ENCODE data around the gene AIF1L.
"Not testable (repeated sequence)": the region's sequence is repeated elsewhere in the genome, so short reads cannot be mapped to it uniquely, and the experiment has no call there.

The AIF1L gene

DNA sequence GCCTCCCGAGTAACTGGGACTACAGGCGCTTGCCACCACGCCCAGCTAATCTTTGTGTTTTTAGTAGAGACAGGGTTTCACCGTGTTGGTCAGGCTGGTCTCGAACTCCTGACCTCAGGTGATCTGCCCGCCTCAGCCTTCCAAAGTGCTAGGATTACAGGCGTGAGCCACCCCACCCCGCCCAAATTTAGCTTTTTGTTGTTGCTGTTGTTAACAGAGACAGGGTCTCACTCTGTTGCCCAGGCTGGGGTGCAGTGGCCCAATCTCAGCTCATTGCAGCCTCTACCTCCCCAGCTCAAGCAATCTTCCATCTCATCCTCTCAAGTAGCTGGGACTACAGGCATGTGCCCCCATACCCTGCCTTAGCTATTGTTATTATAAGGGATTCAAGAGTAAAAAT is 3.5 kb downstream of the AIF1L start:
- not testable (repeated sequence) for DNase-seq

DNA sequence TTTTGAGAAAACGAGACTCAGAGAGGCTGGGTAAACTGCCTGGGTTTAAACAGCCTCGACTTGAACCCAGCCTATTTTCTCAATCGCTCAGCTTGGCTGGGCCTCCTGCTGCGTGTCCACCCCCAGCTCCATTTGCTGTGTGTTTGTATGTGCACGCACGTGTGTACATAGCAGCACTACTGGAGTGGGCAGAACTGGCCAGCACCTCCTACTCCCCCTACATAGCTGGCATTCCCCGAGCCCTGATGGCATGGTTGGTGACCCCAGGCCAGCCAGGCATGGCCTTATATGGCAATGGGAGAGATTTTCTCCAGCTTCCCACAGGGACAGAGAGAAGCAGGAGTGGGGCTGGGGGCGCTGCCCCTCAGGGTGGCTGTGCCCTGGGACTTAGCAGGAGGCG is 4.1 kb downstream of the AIF1L start:
- no peak for DNase-seq

DNA sequence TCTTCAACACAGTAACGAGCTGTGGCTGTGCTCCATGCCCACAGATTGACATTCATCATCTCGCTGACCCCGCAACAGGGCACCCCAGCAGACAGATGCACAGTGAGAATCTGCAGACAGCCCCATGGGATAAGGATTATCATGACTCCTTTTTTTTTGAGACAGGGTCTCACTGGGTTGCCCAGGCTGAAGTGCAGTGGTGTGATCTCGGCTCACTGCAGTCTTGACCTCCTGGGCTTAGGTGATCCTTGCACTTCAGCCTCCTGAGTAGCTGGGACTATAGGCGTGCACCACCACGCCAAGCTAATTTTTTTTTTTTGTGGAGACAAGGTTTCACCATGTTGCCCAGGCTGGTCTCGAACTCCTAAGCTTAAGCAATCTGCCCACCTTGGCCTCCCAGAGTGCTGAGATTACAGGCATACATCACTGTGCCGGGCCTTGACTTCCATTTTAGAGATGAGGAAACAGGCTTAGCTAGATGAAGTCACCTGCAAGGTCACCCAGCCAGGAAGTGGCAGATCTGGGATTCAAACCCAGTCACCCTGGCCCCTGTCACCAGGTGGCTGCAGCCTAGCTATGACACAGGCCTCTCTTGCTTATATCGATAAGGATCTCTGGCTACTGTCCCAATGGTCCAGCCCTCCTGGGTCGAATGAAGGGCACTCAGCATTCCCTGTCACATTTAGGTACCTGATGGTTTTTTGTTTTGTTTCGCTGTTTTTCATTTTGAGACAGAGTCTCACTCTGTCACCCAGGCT is 5.1 kb downstream of the AIF1L start:
- DNase-seq, result no peak

DNA sequence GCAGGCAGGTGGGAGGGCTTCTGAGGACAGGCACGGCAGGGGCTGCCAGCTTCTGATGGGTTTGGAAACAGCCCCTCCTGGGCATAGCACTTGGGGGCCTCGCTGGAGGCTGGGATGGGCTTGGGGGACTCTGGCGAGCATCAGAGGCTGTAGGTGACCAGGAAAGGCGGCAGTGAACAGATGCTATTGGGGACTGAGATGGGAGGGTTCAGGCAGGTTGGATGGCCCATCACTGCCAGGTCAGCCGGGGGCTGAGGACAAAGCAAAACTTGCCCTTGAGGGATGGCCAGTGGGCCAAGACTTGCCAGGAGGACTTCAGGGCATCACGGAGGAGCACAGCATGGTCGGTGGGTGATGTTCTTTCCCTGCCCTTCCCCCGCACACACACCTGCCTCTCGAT is 6.7 kb downstream of the AIF1L start:
- no peak for DNase-seq

DNA sequence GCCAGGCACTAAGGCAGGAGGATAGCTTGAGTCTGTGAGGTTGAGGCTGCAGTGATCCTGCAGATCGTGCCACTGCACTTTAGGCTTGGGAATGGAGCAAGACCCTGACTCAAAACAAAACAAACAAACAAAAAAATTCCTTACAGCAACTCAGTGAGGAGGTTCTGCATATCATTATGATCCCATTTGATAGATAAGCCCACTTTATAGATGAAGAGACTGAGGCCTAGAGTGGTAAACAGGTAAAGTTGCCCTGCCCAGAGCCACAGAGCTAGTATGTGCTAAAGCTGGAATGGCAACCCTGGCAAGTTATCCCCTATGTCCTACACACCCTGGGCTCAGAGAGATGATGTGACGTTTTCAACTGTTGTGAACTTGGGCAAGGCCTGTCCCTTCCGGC is 7.2 kb downstream of the AIF1L start:
- DNase-seq, result no peak

DNA sequence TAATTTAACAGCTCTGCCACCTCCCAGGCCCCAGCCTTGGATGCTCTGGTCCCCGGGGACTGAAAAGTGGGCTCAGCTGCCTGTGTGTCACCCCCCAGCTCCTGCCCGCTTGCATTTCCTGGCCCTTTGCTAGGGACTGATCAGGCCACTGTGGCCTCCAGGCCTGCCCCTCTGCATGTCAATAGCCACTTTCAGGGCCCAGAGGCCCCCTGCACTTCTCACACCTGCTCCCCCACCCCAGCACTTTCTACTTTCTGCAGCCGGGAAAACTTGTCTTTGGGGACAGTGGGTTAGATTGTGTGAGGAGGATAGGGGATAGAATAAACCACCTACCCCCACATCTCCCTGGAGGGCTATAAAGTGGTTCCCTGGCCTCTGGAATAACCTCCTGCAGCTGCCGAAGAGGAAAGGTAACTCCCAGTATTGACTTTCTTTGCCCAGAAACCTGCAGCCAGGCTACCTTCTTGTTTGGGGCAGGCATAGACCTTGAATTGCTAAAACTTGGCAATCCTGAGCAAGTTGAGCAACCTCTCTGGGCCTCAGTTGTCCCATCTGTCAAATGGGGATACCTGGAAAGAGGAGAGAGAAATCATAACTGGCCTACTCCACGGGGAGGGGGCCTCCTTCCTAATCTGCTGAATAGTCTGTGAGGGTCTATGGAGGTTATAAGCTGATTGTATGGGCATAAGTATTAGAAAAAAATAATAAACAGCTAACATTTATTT is 7.8 kb downstream of the AIF1L start:
- DNase-seq, result no peak

DNA sequence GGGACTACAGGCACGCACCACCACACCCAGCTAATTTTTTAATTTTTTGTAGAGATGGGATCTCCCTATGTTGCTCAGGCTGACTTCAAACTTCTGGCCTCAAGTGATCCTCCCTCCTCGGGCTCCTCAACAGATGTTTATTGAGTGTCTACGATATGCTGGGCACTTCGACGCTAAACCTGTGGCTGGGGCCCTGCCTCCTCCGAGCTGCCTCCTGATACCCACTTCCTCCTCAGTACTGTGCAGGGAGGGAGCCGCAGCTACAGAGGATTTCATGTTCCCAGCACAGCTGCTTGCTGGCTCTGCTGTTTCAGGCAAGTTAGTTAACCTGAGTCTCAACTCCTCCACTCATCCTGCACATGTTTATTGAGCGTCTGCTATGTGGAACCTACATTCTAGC is 9.6 kb downstream of the AIF1L start:
- DNase-seq, result no peak

DNA sequence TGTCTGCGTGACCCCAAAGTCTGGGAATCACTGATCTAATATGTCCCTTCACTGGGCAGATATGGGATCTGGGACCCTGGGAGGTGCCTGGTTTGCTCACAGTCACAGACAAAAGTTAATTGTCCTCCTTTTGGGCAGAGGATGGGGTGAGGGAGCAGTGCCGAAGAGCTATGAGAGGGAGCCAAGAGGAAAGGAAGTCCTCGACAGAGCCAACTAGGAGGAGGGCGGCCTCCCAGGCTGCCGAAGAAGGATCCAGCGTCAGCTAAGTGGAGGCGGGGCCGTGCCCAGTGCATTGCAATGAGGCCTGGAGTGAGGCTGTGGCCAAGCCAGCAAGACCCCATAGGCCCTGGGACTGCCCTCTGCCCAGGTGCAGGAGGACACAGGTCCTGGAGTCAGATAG is 11.4 kb downstream of the AIF1L start:
- no peak for DNase-seq

DNA sequence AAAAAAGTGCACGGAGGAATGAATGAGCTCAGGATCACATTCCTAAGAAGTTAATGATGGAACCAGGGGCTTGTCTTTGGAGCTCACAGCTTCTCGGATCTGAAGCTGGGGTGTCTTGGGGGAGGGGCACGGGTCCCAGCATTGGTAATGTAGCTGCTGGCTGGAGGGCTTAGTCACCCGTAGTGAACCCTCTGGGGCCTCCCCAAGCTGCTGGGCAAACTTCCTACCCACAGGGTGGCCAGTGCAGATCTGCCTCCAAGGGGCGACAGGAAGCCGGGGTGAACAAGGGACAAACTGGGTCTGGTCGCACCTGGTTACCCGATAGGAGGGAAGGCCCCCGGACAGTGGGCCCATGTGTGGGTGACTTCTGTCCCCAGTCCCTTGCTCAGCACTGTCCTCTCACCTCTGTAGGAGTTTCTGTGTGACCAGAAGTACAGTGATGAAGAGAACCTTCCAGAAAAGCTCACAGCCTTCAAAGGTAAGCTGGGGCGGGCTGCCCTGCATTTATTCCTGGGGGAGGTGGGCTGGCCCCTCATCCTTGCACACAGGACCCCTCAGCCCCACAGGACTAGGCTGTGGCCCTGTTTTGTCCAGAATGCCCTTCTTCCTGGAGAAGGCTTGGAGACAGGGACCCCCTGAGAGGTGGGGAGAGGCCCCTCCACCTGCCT is 15.0 kb downstream of the AIF1L start:
- DNase-seq, result no peak

DNA sequence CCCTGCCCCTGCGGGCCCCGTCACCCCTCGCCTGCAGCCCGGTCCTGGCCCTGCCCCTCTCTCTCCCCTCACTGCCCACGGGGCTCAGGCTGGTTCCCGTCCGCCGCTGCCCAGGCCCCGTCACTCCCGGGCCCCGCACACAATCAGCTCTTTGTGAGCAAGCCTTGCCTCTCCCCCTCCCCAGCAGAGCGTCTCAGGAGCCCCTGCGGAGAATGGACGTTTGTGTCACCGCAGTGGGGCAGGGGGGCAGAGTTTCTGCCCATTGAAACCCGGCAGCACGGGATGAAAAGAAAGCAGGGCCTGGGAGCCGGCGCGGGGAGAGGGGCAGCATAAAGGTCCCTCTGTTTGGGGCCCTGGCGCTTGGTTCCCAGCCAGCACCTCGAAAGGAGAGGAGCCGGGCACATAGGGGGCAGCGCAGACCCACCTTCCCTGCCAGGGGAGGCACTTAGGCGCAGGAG is 15.6 kb downstream of the AIF1L start:
- DNase-seq, result no peak

DNA sequence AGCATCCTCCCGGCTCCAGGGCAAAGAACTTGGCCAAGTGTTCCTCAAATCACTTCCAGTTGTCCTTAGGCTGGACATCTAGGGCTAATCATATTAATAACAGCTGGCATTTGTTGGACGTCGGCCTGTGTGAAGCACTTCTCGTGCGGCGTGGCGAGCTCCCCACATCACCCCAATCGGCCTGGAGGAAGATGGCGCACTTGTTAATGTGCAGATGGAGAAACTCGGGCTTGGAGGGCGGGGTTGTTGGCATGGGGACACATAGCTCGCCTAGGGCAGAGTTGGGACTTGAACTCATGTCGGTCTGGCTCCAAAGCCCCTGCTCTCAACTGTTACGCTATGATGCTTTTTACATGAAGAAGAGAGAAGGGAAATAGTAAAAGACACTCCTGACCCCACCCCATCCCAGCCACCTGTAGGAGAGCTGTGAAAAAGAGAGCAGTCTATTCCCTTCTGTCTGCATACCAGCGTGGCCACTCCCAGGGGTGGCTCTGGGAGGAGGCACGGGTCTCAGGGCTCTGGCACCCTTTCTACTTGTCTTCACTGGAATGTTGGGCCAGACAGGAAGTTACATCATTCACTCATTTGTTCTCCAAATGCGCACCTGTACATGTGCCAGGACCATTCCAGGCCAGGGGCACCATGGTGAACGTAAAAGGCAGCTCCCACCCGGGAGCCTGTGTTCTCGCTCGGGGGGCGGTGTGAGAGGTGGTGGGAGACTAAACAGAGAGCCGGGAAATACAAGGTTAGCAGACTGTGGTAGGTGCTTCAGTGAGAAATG is 16.2 kb downstream of the AIF1L start:
- DNase-seq, result no peak

DNA sequence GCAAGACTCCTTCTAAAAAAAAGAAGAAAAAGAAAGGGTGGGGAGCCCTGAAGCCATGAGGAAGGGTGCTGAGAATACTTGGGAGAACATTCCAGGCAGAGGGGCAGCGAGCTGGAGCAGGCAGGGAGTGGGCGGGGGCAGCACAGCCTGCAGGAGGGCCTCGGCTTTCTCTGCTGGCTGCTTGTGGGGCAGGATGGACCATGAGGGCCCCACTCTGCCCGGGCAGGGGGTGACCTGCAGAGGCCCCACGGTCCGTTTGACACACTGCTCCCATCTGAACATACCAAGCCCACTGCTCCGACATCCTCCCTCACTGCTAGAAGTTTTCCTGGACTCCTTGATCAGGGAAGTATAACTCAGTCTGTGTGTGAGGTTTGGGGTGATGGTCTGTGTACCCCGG is 17.3 kb downstream of the AIF1L start:
- no peak for DNase-seq

DNA sequence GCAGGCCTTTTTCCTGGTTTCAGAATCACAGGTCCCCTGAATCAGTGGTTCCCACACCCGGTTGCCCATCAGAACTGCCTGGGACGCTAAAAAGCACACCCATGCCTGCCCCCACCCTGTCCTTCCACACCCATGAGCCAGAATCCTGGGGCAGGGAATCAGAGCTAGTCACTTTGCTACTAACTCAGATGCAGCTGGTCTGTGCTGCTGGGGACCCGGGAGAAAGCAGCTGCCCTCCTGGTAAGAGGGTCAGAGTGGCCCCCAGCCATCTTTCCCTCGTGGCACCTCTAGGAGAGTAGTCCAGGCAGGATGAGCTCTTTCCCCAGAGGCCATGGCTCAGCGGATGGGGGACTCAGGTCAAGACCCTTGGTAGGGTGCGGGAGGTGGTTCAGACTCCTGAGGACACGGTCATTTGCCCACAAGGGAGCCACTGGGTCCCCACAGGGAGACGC is 17.8 kb downstream of the AIF1L start:
- DNase-seq, result no peak

DNA sequence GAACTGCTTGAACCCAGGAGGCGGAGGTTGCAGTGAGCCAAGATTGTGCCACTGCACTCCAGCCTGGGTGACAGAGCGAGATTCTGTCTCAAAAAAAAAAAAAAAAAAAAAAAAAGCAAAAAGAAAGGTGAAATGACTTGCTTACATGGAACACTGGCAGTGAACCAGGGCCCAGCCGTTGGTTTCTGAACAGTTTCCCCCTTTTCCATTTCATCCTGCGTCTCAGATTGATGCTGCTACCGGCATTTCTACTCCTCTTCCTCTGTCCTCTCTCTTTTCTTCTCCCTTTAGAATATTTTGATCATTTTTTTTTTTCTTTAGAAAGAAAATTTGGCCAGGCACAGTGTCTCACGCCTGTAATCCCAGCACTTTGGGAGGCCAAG is 19.0 kb downstream of the AIF1L start:
- DNase-seq, result not testable (repeated sequence)

DNA sequence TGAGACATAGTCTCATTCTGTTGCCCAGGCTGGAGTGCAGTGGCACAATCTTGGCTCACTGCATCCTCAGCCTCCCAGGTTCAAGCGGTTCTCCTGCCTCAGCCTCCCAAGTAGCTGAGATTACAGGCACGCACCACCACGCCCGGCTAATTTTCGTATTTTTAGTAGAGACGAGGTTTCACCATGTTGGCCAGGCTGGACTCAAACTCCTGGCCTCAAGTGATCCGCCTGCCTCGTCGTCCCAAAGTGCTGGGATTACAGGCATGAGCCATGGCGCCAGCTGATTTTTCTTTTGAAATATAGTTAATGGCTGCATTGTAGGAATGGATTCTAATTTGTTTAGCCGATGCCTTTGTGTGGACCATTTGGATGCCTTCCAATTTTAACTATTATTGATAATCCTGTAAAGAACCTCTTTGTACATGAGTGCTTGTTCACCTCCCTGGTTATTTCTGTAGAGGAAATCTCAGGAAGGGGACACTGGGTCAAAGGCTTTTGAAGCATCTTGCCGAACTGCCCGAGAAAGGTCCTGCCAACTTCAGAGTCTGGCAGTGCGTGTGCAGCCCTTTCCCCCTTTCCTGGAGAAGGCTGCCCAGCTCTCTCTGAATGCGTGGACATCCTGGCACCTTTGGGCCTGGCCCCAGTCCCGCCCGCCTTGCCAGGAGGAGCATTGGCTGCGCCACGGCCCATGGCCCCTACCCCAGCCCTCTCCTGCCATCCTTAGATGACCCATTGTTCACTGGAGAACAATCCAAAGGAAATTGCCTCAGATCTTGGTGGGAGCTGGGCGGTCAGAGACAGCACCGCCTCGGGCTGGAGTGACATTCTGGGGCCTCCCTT is 20.2 kb downstream of the AIF1L start:
- DNase-seq, result no peak

DNA sequence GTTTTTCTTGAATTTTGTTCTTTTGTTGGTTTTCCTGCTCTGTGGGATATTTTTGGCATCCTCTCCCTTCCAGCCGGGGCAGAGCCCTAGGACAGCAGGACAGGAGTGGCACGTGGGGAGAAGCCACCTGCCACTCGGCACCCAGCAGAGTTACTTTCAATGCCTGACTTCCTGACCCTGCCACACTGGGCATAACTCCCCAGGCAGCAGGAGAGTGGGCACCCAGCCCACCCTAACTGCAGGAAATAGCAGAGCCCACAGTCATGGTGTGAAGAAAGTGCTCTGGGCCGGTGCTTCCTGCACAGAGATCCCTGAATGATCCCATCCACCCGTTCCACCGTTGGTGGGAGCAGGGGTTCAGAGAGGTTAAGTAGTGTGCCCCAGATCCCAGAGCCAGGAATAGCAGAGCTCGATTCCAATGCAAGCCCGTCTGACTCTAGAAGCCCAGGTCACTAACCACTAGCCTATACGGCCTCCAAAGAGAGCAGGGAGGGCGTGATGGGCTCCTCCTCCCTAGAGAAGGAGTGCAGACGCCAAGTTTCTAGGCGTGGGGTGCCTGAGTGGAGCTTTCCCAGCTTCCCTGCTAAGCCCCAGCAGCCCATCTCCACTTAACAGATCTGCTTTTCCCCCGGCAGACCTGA is 20.9 kb downstream of the AIF1L start:
- no peak for DNase-seq

DNA sequence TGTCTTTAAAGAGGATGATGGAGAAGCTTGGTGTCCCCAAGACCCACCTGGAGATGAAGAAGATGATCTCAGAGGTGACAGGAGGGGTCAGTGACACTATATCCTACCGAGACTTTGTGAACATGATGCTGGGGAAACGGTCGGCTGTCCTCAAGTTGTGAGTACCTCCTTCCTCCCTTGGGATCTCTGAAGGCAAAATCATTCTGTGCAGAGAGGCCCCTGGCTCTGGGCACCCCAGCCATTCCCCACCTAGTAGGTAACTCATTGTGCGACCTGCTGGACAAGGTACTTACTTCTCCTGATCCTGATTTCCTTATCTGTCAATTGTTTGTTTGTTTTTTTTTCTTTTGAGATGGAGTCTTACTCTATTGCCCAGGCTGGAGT is 21.4 kb downstream of the AIF1L start:
- no peak for DNase-seq

DNA sequence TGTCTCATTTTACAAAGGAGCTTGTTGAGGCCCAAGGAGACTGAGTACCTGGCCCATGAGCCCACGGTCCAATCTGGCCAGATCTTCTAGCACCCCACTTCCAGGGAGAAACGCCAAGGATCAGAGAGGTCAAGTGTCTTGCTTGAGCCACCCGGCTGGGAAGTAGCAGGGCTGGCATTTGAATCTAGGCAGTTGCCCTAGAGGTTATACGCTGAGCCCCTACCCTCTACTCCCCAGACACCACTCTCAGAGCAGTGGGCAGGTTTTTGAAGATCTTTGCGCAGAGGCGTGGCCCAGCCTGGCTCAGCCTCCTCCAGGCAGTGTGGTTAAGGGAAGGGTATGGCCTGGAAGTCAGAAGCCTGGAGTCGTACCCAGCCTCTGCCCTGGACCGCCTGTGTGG is 23.3 kb downstream of the AIF1L start:
- no peak for DNase-seq

DNA sequence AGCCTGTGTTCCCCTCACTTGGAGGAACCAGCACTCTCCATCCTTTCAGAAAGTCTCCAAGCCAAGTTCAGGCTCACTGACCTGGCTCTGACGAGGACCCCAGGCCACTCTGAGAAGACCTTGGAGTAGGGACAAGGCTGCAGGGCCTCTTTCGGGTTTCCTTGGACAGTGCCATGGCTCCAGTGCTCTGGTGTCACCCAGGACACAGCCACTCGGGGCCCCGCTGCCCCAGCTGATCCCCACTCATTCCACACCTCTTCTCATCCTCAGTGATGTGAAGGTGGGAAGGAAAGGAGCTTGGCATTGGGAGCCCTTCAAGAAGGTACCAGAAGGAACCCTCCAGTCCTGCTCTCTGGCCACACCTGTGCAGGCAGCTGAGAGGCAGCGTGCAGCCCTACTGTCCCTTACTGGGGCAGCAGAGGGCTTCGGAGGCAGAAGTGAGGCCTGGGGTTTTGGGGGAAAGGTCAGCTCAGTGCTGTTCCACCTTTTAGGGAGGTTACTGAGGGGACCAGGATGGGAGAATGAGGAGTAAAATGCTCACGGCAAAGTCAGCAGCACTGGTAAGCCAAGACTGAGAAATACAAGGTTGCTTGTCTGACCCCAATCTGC is 24.4 kb downstream of the AIF1L start:
- DNase-seq, result no peak

DNA sequence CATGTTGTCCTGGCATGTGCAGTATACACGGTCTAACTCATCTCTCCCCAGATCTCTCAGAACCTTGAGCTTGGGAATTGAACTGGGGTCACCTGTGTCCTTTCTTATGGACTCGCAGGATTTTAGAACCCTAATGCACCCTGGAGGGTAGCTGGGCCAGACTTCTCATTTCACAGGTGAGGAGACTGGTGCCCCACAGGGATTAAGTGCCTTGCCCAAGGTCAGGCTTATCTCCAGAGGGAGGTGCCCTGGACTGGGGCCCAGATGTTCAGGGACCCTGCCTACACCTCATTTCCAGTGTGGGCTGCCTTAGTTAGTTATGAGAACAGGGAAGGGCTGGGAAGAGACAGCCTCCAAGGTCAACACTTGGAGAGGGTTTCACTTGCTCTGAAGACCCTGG is 25.0 kb downstream of the AIF1L start:
- DNase-seq, result no peak

DNA sequence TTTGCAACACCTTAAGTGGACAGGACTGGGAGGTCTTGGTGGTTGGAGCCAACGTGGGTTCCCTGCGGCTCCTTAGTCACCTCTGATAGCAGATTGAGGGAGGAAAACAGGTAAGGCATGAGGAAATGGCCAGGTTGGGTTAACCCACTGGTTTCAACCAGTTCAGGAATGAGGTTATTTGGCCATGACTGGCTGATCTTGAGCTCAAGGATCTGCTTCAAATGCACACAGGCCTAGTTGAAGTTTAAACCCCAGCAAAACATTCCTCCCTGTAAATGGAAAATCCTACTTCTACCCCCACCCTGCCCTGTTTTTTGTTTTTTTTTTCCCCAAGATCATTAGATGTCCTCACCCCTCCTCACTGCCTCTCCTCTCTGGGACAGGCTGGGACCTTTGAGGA is 25.8 kb downstream of the AIF1L start:
- no peak for DNase-seq

DNA sequence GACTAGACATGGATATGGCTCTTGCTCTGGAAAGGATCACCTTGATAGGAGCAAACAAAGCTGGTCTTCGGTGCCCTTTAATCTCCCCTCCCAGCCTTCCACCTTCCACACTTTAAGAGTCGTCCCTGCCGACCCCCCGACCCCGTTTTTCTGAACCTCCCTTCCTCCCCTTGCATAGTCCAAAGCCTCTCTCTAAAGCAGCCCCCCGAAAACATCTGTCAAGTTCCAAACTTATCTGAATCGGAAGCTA is 28.6 kb downstream of the AIF1L start:
- DNase-seq, result no peak
